OCI-LY3 (cell line): ENCODE measurements around the gene SLC12A8.

Source experiments
- H2AFZ ChIP-seq: fragments of 200-600, 300-600 bp; shearing (Covaris generic); 2 replicates; pipeline ENCODE4 v1.6.0; 2014; ENCODE audit warnings: antibody characterized with exemption, low read depth, low read length
- H3K27ac ChIP-seq: fragments of 200-600, 300-600 bp; sonication (generic); 2 replicates; pipeline ENCODE4 v1.5.1; 2014; ENCODE audit warnings: mild to moderate bottlenecking, low read length, moderate library complexity, mixed read lengths
- H3K27me3 ChIP-seq: fragments of 200-600, 300-600 bp; sonication (generic); 2 replicates; pipeline ENCODE4 v1.6.1; 2014; ENCODE audit warnings: low read depth, low read length, mixed read lengths
- H3K36me3 ChIP-seq: fragments of 200-600, 300-600 bp; sonication (generic); replicated peaks from 2 replicates; pipeline ENCODE3; 2014; ENCODE audit warnings: low read depth, low read length, mixed read lengths
- H3K4me1 ChIP-seq: fragments of 300-600, 200-600 bp; sonication (generic); 2 replicates; pipeline ENCODE4 v1.6.1; 2014; ENCODE audit warnings: low read length, mixed read lengths
- H3K4me2 ChIP-seq: fragments of 200-600, 300-600 bp; sonication (generic); 2 replicates; pipeline ENCODE4 v1.6.1; 2014; ENCODE audit warnings: low read length, mixed read lengths
- H3K4me3 ChIP-seq: fragments of 300-600, 200-600 bp; sonication (generic); 2 replicates; pipeline ENCODE4 v1.5.1; 2014; ENCODE audit warnings: antibody characterized with exemption, mild to moderate bottlenecking, low read length, moderate library complexity
- H3K79me2 ChIP-seq: fragments of 300-600, 200-600 bp; shearing (Covaris generic); 2 replicates; pipeline ENCODE4 v1.6.1; 2014; ENCODE audit warnings: mild to moderate bottlenecking, low read length, mixed read lengths
- H3K9ac ChIP-seq: fragments of 300-600, 200-600 bp; shearing (Covaris generic); 2 replicates; pipeline ENCODE4 v1.6.0; 2014; ENCODE audit warnings: mild to moderate bottlenecking, low read length, moderate library complexity
- H3K9me3 ChIP-seq: fragments of 200-600, 300-600 bp; shearing (Covaris generic); 2 replicates; pipeline ENCODE4 v1.6.1; 2014; ENCODE audit warnings: low read length, mixed read lengths; ENCODE audit not compliant: insufficient read depth
- H4K20me1 ChIP-seq: fragments of 200-600, 300-600 bp; sonication (generic); 2 replicates; pipeline ENCODE4 v1.6.1; 2016; ENCODE audit warnings: low read length, mixed read lengths; ENCODE audit not compliant: insufficient read depth
- CTCF ChIP-seq: fragments of 200-600, 300-600 bp; sonication (generic); IDR thresholded peaks from 2 replicates; pipeline ENCODE4 v1.5.1; 2014; ENCODE audit warnings: antibody characterized with exemption, low read length, low read depth
- EZH2phosphoT487 ChIP-seq: fragments of 200-600 bp; shearing (Covaris generic); IDR thresholded peaks from 2 replicates; pipeline ENCODE4 v1.6.1; 2018; ENCODE audit warnings: antibody characterized with exemption, mixed run types, low read depth

The SLC12A8 gene

DNA sequence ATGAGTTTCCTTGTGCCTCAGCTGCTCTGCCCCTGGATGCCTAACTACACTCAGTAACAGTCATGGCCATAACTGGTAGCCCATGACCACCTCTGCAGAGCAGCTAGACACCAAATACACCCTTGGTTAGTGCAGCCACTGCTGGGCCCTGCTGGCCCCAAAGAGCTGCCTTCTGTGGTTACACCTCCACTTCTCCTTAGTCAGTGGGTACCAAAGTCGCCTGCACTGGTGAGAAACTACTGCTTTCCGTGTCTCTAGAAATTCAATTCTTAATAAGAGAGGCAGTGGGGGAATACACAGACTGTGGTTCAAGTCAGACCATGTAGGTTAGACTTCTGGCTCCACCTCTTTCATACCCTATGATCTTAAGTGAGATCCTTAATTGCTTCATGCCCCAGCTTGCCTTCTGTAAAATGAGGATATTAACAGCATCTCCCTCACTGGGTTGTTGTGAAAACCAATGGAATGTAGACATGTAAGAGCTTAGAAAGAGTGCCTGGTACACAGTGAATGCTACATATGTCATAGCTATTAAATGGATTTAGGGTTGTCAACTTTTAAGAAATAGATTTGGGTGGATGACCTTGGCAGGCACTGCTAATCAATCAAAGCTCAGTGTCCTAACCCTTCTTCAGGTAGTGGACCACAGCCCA is 174.9 kb downstream of the SLC12A8 start:
- Histone ChIP-seq H2AFZ (no peak overlapping the region), H3K4me3 (no peak overlapping the region), H3K27me3 (peaks cover 36% of the 10 kb centered on the region), H3K79me2 (no peaks in the 10 kb centered on the region), H3K9me3 (peaks cover 22% of the 10 kb centered on the region), H3K27ac (no peak overlapping the region), H3K9ac (no peak overlapping the region), H3K4me2 (no peak overlapping the region), H3K4me1 (peaks cover 4% of the 10 kb centered on the region), H3K36me3 (peaks cover 8% of the 10 kb centered on the region), H4K20me1 (no peaks in the 10 kb centered on the region)
- no peak for TF ChIP-seq CTCF
- TF ChIP-seq EZH2phosphoT487, result no peak

DNA sequence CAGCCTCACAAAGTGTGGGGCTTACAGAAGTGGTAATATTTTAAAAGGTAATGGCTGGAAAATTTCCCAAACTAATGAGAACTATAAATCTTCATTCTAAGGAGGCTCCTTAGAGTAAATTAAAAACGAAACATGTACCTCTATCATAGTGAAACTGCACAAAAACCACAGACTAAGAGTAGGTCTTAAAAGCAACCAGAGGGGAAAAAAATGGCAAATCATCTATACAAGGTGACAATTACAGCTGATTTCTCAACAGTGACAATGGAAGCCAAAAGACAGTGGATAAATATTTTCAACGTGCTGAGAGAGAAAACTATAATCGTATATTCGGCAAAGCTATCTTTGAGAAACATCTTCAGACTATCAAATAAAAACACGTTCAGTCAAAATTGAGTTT is 177.3 kb downstream of the SLC12A8 start:
- TF ChIP-seq EZH2phosphoT487 (no peak), CTCF (no peak)
- H3K36me3 ChIP-seq, result peaks cover 8% of the 10 kb centered on the region
- no peak overlapping the region for H3K27ac ChIP-seq
- no peak overlapping the region for H2AFZ ChIP-seq
- peaks cover 27% of the 10 kb centered on the region for H3K27me3 ChIP-seq
- no peak overlapping the region for H3K4me2 ChIP-seq
- peaks cover 4% of the 10 kb centered on the region for H3K4me1 ChIP-seq
- no peak overlapping the region for H3K4me3 ChIP-seq
- H4K20me1 ChIP-seq, result no peaks in the 10 kb centered on the region
- H3K9ac ChIP-seq, result no peak overlapping the region
- peaks cover 22% of the 10 kb centered on the region for H3K9me3 ChIP-seq
- H3K79me2 ChIP-seq, result no peaks in the 10 kb centered on the region

DNA sequence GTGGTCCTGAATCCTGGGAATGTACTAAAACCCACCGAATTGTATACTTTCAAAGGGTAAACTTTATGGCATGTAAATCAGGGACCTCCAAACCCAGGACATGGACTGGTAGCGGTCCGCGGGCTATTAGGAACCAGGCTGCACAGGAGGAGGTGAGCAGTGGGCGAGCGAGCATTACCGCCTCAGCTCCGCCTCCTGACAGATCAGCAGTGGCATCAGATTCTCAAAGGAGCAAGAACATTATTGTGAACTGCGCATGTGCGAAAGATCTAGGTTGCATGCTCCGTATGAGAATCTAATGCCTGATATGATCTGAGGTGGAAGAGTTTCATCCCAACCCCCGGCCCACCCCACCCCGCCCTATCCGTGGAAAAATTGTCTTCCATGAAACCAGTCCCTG is 178.9 kb downstream of the SLC12A8 start:
- TF ChIP-seq CTCF (no peak), EZH2phosphoT487 (no peak)
- Histone ChIP-seq H3K79me2 (no peaks in the 10 kb centered on the region), H3K27ac (no peak overlapping the region), H2AFZ (no peak overlapping the region), H3K9ac (no peak overlapping the region), H3K4me3 (no peak overlapping the region), H3K4me2 (no peak overlapping the region), H3K36me3 (peaks cover 8% of the 10 kb centered on the region), H3K27me3 (peaks cover 13% of the 10 kb centered on the region), H3K4me1 (peaks cover 4% of the 10 kb centered on the region), H3K9me3 (peaks cover 22% of the 10 kb centered on the region), H4K20me1 (no peaks in the 10 kb centered on the region)

DNA sequence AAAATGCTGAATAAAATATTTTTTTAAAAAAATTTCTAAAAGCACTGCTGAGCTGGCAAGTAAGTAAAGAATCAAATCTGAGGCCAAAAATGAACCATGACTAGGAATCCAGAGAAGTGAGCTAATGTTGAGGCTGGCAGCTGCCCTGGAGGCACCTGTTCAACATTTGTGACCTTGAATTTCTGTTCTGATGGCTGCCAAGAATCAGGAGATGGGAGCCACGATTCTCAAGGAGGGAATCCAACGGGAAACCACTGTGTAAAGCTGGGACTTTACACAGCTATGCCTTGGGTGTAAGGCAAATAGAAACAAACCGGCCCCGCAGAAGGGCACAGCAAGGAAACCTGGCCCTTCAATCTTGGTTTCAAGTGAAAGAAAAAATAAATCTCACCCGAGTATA is 179.4 kb downstream of the SLC12A8 start:
- H4K20me1 ChIP-seq, result no peaks in the 10 kb centered on the region
- TF ChIP-seq CTCF (no peak), EZH2phosphoT487 (no peak)
- no peak overlapping the region for H2AFZ ChIP-seq
- H3K36me3 ChIP-seq, result peaks cover 8% of the 10 kb centered on the region
- no peak overlapping the region for H3K4me2 ChIP-seq
- H3K27me3 ChIP-seq, result peaks cover 13% of the 10 kb centered on the region
- peaks cover 4% of the 10 kb centered on the region for H3K4me1 ChIP-seq
- no peak overlapping the region for H3K27ac ChIP-seq
- no peak overlapping the region for H3K4me3 ChIP-seq
- H3K79me2 ChIP-seq, result no peaks in the 10 kb centered on the region
- H3K9ac ChIP-seq, result no peak overlapping the region
- H3K9me3 ChIP-seq, result peaks cover 22% of the 10 kb centered on the region
